ENCODE data around the gene TTLL12.
A peak's percentile ranks its signal among the peaks of the same experiment; 100 is the strongest.

TTLL12 gene

DNA sequence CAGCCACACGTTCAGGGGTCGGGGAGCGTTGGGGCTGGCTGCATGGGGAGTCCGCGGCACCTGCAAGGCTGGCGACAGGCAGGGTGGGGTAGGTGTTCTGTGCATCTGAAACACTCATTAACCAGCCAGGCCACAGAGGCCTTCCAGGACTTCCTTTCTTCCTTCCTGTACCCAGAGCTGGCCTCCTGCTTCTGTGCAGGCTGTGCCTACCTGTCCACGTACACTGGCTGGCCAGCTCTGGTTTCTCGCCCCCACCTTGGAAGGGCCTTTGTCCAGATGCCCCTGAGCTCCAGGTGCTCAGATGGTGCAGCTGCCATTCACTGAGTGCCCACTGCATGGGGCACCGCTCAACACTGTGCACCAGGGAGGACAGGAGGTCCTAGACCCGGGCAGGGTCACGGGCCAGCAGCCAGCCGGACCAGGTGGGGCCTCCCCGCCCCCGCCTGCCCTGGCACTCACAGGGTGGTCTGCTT lies 15.9 kb downstream of the TTLL12 start:
- DNase-seq = no peak

DNA sequence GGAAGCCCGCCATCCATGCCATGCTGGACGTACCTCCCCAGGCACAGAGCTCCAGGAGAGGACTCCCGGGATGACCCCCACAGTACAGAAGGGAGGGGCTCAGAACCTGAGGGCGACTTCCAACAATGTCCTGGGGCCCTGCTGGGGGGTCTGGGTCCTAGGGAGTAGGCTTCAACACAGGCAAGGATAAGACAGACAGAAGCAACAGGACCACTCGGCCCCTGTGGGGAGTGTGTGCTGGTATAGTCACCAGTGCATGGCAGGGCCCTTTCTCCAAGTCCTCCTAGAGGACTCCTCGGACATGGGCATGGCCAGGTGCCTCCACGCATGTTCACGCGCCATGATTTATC lies 16.8 kb downstream of the TTLL12 start:
- DNase-seq = no peak

DNA sequence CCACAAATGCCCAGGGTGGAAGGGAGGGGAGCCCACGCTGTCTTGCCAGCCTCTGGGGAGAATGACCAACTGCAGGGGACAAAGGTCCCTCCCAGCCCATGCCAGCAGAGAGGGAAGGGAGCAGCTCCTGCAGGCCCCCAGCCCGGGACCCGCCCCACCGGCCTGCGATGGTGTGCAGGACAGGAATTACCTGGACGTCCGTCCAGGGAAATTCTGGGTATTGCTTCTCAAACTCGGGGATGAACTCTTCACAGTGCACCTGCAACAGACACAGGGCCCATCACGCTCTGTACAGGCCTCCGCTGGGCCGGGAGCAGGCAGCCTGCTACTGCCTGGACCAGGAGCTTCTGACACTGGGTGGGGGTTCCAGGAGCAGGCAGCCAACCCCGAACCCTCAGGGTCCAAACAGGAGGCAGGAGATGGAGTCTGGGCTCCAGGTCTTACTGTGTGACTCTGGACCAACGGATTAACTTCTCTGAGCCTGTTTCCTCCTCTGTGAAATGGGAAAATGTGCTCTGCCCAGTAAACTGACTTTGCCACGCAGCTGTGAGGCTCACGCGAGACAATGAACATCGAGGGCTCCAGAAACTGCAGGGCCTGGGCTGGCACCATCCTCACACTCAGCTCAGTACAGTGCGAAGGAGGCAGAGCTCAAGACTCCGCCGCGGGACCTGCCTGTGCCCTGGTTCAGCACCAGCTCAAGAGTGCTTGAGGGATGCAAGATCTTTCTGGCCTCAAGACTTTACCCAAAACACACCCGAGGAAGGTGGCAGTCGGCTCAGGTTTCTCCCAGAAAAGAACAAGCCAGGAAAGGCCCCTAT lies 17.4 kb downstream of the TTLL12 start:
- no peak for DNase-seq

DNA sequence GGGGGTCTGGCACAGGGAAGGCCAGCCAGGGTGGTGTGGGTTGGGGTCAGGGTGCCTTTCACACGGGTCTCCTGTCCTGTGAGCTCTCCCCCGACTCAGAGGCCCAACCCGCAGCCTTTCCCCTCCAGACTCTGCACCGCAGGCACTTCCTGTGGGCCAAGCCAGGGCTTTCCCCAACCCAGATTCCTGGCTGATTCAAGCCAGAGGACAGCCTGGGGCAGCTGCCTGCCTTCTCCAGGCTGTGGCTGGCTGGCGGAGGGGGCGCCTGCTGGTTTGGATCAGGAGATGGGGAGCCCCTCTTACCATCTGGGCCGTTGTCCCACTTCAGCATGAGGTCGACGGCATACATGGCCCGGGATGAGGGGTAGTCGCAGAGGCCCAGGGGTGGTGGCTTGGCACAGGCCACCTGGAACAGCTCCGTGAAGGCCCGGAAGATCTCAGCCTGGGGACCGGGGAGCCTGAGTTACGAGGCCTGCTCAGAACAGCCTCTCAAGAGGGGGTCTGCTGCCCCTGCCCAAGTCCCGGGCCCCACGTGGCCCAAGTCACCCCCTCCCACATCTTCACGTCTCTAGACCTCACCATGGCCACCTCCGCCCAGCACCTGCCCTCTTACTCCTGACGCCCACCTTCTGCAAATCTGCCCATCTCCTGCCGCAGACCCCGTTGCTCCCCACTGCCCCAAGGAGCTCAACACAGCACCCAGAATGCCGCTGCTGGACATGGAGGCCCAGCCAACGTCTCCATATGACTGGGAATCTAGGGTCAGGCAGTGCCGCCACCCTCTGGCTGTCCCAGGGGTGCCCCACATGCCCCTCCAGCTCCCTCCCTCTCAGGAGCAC lies 18.2 kb downstream of the TTLL12 start:
- no peak for DNase-seq

DNA sequence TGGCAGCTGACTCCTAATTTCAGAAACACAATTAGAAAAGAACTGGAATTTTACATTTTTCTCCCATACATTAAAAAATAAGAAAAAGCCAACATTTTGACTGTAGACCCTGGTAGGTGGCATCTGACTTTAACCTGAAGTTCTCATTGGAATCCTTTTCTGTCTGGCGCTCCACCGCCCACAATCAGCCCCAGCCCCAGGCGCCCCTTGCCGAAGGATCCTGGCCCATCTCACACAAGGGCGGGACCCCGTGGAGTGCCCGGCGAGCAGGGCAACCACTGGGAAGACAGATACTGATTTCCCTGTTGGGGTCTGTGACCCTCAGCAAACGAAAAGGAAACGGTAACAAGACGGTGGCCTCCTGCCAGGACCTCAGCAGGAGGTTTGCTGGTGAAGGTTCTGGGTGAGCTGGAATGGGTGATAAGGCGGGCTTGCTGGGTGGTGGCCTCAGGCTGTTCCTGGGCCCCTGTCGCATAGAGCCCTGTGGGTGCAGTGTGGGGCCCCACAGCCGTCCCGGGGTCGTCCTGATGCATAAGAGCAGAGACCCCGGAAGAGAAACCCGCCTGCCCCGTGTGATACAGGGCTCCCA lies 19.8 kb downstream of the TTLL12 start:
- DNase-seq = no peak

DNA sequence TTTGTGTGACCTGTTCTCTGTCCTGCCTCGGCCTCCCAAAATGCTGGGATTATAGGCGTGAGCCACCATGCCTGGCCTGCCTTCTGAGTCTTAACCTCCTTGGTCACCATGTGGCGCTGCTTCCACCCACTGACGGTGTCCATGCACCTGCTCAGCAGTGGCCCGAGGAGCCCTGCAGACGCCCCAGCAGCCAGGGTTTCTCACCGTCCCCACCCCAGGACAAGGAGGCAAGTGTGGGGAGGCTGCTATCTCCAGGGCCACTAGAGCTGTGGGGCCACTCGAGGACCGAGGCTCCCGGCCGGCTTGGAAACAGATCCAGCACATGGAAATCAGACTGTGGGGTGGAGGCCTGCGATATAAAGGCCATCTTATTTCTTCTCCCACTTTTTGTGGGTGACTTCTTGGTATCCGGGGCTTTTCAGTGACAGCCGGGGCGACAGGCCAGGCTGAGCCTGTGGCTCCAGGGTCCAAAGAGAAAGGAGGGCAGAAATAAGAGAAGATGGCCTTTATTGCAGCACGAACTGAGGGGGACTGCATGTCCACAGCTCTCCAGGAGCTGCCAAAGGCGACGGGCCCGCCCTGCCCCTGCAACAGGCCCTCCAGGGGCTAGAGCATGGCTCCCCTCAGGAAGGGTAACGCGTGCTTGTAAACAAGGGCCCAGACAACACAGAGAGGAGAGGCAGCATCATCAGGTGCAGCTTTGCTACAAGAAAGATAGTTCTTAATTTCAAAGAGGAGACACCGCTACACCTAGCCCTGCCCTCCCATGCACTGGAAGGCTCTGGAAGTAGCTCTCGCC lies 20.6 kb downstream of the TTLL12 start:
- DNase-seq = no peak

DNA sequence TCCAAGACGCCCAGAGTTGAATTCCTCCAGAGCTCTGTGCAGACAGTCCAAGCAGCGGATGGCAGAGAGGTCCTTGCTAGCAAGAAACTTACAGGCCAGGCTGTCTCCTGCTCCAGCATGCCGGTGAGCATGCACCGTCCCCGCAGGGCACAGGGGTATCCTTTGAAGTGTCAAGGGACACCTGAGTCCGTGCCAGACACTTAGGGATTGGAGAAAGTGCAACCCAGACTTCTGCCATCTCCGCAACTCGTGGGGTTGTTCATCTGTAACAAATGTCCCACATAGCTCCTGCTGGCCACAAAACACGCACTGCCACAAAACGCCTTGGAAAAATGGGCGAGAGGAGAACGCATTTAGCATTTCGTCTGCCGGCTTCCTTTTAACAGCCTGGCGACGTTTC lies 22.3 kb downstream of the TTLL12 start:
- no peak for DNase-seq

DNA sequence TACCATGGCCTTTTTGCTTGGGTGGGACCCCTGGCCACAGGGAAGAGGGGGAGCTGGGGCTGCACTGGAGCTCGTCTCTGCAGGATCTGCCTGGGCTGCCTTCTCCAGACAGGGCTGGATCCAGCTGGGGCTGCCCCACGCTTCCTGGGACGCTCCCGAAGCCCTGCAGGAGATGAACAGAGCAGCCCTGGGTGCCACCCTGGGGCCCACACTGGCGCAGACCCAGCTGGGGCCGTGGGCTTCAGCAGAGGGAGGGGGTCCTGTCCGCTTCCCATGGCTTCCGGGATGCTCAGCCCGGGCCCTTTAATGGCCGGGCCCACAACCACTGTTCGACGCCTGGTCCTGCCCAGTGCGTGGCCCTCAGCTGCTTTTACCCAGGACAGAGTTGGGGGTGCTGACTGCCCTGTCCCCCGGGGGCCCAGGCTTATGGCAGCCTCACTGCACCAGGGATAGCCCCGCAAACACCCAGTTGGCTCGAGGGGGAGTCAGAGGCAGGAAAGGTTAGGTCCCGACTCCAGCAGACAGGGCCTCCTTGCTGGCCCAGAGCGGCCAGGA lies 23.6 kb downstream of the TTLL12 start:
- DNase-seq = no peak

DNA sequence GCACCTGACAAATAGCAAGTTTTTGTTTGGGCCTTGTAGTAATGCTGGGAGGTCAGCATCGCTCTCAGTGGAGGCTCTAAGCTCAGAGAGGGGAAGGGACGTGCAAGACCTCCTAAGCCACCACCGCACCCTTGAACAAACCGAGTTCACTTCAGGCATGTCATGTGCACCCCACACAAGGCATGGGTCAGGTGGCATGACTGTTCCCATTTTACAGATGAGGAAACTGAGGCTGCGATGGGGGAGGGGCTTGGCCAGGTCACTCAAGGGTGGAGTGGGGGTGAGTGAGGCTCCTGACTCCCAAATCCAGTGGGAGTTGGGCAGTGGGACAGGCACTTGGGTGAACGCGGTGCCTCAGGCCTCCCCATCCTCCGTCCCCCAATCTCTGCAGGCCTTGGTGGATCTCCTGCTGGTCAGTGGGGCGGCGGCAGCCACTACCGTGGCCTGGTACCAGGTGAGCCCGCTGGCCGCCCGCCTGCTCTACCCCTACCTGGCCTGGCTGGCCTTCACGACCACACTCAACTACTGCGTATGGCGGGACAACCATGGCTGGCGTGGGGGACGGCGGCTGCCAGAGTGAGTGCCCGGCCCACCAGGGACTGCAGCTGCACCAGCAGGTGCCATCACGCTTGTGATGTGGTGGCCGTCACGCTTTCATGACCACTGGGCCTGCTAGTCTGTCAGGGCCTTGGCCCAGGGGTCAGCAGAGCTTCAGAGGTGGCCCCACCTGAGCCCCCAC lies 24.4 kb downstream of the TTLL12 start:
- no peak for DNase-seq

DNA sequence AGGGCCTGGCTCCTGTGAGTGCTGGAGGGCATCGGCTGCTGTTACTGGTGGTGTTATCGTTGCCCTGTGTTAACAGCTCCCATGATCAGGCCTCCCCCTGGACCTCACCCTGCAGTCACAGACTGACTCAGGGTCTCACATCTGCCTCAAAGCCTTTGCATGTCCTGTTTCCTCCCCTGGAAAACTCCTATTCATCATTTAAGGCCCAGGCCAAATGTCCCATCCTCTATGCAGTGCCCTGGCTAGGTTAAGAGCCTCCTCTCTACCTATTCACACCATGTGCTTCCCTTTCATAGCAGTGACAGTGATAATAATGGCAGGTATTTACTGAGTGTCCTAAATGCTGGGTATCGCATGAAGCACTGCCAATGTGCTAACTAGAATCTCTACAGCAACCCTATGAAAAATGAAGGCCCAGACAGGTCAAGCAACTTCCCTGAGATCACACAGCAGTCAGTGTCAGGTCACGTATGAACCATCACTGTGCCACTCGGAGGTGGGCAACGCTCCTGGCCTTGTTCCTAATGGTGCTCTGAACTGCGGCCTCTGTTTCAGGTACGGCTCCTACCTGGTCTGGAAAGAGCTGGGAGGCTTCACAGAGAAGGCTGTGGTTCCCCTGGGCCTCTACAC lies 26.3 kb downstream of the TTLL12 start:
- DNase-seq = no peak

DNA sequence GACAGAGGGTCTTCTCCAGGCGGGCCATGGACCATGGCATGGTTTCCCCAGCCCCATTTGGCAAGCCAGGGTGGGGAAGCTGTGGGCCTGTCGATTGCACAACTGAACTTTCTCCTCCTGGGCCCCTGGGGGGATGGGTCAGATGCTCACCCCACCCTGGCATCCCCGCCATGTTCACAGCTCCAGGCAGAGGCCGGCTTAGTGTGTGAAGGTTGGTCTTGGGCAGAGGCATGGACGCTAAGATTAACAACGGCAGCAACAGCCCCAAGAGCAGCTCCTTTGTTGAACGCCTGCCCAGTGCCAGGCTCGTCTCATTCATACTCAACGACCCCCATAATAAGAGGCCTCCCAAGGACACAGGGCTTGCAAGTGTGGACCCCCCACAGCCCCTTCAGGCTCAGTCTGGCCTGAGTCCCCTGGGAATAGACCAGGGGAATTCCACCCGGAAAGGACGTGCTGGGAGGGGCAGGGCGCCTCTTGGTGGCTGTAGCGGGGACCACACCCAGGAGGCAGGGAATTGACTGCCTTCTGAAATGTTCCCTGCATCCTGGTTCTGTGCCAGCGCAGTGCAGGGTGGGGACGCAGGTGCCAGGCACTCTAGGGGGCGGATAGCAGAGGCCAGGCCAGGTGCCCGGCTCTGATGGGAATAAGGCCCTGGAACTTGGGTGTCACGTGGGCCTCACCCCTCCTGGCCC lies 27.3 kb downstream of the TTLL12 start:
- no peak for DNase-seq

DNA sequence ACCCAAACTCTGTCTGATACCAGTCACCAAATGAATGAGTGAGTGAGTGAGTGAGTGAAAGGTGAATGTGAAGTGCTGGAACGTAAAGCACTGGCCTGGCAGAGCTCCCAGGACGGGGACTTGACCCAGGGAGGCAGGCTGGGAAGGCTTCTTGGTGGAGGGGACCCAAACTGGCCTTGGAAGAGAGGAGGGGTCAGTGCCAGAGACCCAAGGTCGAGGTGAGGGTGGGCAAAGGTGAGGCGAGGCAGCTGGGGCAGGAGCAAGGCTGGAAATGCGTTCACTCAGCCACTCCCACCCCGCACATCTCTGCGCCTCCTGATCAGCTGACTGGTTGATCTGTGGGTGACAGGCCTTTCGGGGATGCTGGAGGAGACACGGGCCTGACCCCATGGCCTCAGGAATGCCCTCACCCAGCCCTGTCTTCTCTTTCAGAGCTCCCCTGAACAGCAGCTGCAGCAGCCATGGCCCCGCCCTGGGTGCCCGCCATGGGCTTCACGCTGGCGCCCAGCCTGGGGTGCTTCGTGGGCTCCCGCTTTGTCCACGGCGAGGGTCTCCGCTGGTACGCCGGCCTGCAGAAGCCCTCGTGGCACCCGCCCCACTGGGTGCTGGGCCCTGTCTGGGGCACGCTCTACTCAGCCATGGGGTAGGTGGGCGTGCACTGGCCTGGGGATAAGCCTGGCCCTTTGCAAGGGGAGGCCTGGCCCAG lies 28.0 kb downstream of the TTLL12 start:
- no peak for DNase-seq

DNA sequence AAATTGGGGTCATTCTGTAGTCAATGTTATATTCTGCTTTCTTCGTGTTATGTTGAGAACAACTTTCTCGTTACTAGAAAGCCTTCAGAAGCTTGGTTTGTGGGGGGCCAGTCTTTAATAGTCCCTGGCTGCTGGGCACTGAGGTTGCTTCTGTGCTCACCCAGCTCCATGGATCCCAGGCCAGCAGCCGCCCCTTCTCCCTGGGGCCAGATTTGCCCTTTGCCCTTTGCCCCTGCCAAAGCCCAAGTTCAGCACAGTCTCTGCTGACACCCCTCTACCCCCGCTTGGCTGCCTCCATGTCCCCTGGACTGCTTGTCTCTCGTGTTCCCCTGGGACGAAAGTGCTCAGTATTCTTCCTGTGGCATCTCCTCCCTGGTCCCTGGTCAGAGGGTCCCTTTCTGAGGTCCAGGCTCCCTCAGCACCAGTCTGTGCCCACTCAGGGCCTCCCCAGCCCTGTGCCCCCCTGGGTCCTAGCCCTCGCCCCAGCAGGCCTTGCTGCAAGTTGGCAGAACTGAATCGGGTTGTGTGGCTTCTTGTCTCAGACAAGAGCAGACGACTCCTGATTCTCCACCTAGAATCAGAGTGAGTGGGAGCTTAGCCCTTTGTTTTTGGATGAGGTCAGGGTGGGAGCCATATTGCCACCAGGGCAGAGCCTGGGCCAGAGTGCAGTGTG lies 28.9 kb downstream of the TTLL12 start:
- DNase-seq = no peak

DNA sequence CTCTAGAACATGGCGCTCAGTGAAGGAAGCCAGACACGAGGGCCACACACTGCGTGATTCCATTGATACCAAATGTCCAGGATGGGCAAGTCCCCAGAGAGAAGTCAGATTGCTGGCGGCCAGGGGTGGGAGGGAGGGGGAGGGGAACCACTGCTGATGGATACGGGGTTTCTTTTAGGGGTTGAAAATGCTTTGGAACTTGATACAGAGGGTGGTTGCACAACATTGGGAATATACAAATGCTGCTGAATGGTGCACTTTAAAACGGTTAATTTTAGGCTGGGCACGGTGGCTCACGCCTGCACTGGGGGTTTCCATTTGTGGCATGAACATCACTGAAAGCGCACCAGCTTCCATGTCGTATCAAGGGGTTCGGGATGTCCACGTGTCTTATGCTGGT lies 30.5 kb downstream of the TTLL12 start:
- DNase-seq = no peak

DNA sequence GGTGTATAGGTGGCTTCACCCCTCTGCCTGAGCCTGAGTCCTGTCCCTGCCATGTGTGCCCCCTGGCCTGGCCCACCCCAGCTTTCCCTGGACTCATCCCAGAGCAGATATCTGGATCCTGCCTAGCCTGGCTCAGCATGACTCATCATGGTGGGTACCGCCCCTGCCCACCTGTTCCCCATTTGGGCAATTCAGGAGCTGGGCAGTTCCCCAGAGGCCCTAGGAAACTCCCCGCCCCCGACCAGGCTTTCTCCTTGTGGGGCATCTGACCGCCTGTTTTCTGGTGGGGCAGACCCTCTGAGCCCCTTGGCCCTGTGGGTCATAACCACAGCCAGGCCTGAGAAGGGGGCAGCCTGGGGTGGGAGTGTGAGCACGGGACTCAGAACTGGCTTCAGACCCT lies 31.1 kb downstream of the TTLL12 start:
- DNase-seq = no peak

DNA sequence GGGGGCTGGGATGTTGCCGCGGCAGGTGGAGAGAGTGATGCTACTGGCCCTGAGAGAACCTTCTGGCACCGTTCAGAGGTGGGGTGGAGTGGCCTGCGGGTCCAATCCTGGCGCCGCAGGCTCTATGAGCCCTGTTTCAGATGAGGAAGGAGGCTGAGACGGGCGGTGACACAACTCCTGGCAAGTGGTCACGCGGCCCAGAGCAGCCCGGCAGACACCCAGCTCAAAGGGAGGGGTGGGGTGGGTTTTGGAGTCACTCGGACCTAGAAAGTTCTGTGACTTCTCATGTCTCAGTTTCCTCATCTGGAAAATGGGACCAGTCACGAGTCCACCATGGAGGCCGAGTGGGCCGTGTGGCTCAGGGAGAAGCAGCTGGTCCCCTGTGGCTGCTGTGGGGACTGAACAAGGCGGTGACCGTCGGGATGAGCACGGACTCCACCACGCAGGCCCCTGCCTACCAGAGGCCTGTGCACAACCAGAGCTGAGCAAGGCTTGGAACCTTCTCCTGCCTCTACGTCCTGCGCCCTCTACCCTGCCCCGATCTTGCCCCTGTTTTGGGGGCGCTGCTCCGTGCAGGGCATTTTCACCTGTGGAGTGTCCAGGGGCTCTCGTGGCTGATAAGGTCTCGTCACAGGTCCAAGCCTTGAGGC lies 31.9 kb downstream of the TTLL12 start:
- DNase-seq = no peak

DNA sequence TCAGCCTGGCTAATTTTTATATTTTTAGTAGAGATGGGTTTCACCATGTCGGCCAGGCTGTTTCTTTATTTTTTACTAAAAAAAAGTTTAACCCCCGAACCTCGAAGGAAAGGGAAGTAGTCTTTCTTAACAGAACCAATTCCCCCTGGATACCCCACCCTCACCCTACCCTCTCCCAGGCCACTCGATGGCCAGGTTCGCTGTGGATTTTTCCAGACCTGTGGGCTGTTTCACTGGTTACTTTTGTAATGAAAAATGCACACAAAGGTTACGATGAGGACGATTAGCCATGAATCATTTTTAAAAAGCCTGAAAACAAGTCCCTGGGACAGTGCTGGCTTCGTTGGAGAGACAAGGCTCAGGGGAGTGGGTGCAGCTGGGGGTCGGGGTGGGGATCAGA lies 33.0 kb downstream of the TTLL12 start:
- no peak for DNase-seq

DNA sequence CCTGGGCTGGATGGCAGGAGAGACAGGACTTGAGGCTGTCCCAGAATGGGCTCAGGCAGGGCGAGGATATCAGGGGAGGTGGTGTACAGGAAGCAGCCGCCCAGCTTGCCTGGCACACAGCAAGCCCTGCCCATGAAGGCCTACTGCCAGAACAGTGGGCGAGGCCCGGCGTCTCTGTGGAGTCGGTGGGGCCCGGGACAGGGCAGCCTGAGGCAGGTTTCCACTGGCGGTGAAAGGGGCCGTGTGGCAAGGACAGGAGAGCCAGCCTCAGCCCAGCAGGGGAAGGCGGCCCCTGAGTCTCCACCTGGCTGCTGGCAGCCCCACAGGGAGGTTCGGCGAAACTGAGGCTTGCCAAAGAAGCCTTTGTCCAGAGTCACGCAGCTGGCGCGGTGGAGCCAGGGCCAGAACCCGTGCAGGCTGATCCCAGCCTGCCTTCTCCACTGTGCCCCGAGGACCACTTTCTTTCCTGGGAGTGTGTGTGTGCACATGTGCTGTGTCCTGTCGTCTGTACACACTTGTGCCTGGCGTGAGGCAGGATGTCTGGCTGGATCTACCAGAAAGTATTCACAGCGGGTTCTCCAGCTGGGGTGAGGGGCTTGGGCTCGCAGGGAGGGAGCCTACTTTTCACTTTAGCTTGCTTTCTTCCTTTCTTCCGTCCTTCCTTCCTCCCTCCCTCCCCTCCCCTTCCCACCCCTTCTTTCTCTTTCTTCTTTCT lies 34.4 kb downstream of the TTLL12 start:
- peak; percentile 75 for DNase-seq
